ENCODE results near the gene PARN. TPM values are rescaled to one million over a fixed set of nuclear protein-coding genes. Genes with fewer than 3 reads are reported as not detected.
"Not testable (repeated sequence)": the region's sequence is repeated elsewhere in the genome, so short reads cannot be mapped to it uniquely, and the experiment has no call there.

Gene PARN
- total RNA-seq, 6 experiments from 2014 or later = 12.1 to 28.0 (median 15.6) TPM

DNA sequence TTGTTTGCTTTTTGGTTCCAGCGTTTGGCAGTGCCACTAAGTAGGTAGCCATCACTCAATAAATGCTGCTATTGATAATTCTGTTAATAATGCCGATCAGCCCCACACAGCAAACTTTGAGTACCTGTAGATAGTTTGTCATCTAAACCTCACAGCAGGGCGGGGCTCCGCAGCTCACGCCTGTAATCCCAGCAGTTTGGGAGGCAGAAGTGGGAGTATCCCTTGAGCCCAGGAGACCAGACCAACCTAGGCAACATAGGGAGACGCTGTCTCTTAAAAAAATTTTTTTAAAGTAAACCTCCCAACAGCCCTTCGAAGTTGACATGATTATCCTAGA lies 4.3 kb upstream of the PARN start:
- Histone ChIP-seq H3K36me3 (peaks cover 0 to 8% (median 2%) of the 10 kb centered on the region in 4 donors), H3K4me1 (peaks cover 0 to 12% (median 0%) of the 10 kb centered on the region in 4 donors), H3K27ac (peak overlapping the region in 1 of 3 donors; percentile 93), H3K27me3 (no peaks in the 10 kb centered on the region), H3K4me3 (peak overlapping the region in 1 of 3 donors; percentile 96), H3K9me3 (no peaks in the 10 kb centered on the region)
- intact Hi-C loops (cut with DNase I) = no loop called here
- TF ChIP-seq, protein P1, sequence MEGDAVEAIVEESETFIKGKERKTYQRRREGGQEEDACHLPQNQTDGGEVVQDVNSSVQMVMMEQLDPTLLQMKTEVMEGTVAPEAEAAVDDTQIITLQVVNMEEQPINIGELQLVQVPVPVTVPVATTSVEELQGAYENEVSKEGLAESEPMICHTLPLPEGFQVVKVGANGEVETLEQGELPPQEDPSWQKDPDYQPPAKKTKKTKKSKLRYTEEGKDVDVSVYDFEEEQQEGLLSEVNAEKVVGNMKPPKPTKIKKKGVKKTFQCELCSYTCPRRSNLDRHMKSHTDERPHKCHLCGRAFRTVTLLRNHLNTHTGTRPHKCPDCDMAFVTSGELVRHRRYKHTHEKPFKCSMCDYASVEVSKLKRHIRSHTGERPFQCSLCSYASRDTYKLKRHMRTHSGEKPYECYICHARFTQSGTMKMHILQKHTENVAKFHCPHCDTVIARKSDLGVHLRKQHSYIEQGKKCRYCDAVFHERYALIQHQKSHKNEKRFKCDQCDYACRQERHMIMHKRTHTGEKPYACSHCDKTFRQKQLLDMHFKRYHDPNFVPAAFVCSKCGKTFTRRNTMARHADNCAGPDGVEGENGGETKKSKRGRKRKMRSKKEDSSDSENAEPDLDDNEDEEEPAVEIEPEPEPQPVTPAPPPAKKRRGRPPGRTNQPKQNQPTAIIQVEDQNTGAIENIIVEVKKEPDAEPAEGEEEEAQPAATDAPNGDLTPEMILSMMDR (IDR thresholded peaks at IDR 0.05) = no peak
- TF ChIP-seq POLR2A (IDR thresholded peaks at IDR 0.05) = no peak
- DNase-seq (no peak), ATAC-seq (no peak)
- 62% methylated on average over 5 of the region's 7 CpGs for WGBS (ENCODE audit: insufficient coverage, low coverage, low lambda C conversion rate, missing lambda C conversion rate)

DNA sequence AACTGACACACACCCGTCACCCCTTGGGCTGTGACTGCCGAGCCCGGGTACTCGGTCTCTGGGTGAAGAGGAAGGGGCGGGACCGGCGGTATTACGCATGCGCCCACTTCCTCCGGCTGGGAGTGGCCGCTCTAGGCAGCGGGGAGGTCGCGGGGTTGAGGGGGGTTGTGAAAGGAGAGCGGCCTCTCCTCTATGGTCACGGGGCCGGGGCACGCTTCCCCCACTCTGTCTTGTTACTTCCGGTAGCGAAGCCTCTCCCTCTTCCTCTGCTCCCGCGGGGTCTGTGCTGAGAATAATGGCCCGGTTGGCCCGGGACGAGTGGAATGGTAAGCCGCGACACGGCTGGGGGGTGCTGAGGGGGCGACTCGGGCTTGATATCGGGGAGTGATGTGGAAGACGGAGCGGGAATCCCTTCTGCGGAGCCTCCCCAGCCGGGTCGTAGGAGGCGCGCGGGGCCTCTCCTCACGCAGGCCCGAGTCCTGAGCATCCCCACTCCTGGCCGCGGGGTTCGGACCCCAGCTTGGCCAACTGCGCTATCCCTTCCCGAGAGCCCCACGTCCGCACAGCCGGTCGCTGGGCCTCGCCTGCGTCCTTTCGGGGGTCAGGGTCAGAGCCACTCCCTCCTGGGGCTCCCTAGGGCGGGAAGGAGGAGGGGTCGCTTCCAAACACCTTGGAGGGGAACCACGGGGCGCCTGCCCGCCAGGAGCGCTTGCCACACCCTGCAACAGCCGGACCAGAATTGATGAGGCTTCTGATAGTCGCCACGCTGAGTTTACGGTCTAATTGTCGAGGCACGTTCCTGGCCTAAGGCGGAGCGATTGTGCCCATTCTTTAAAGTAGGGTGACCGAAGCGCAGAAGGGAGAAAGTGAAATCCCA lies 2.9 kb upstream of the PARN start, which contains the start of gene BFAR:
Gene BFAR (plus strand): TSS at position 259 of the 877 bp plus-strand sequence. CDS start 11,396 bp downstream, outside the sequence.
- TF ChIP-seq, protein P1 (IDR thresholded peaks at IDR 0.05) = no peak
- peak; percentile 59 for TF ChIP-seq POLR2A (IDR thresholded peaks at IDR 0.05)
- peaks cover 0 to 20% (median 0%) of the 10 kb centered on the region in 4 donors for H3K4me1 ChIP-seq
- H3K36me3 ChIP-seq = peaks cover 0 to 5% (median under 1%) of the 10 kb centered on the region in 4 donors
- no peaks in the 10 kb centered on the region for H3K27me3 ChIP-seq
- H3K9me3 ChIP-seq = no peaks in the 10 kb centered on the region
- under 1% methylated on average over 28 of the region's 69 CpGs for WGBS (ENCODE audit: insufficient coverage, low coverage, low lambda C conversion rate, missing lambda C conversion rate)
- DNase-seq (peak; percentile 99), ATAC-seq (peak; percentile 86 to 92 (median 88))
- H3K27ac ChIP-seq = peak within 1 kb of the TSS; percentile 79 to 93 (median 92)
- peak within 1 kb of the TSS; percentile 86 to 96 (median 95) for H3K4me3 ChIP-seq
- intact Hi-C loops (cut with DNase I) = no loop called here

DNA sequence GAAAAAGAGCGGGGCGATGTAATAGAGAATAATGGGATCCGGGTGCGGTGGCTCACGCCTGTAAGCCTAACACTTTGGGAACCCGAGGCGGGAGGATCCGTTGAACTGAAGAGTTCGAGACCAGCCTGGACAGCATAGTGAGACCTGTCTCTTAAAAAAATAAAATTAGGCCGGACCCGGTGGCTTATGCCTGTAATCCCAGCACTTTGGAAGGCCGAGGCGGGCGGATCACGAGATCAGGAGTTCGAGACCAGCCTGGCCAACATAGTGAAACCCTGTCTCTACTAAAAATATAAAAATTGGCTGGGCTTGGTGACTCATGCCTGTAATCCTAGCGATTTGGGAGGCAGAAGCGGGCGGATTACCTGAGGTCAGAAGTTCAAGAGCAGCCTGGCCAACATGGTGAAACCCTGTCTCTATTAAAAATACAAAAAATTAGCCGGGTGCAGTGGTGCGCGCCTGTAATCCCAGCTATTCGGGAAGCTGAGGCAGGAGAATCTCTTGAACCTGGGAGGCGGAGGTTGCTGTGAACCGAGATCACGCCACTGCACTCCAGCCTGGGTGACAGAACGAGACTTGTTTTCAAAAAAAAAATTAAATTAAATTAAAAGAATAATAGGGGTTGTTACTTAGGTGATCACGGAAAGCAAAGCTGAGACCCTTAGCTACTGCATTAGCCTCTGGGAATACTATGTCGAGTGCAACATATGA lies 715 bp upstream of the PARN start:
- intact Hi-C loops (cut with DNase I); H3K9me3 ChIP-seq; H3K27me3 ChIP-seq; ATAC-seq: not testable (repeated sequence)
- peaks cover 0 to 26% (median 0%) of the 10 kb centered on the region in 4 donors for H3K4me1 ChIP-seq
- peak overlapping the region; percentile 83 to 91 (median 91) for H3K27ac ChIP-seq
- DNase-seq = peak in 1 of 3 donors; percentile 49
- peak overlapping the region in 2 of 3 donors; percentile 96 to 97 for H3K4me3 ChIP-seq
- WGBS (ENCODE audit: insufficient coverage, low coverage, low lambda C conversion rate, missing lambda C conversion rate) = 88% methylated on average over 21 of the region's 29 CpGs
- H3K36me3 ChIP-seq = peaks cover 0 to 23% (median 3%) of the 10 kb centered on the region in 4 donors

DNA sequence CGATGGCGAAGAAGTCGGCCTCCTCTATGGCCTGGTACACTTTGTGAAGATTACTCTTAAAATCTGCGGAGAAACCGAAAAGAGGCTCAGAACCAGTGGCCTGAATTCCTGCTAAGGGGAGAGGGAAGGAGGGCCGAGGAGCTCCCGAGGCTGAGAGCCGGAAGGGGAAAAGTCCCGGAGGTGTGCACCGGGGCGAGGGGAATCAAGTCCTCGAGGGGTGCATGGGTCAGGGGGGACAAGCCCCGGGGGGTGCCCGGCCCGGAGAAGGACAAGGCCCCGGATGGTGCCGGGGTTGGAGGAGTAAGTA lies 495 bp downstream of the PARN start:
- WGBS (ENCODE audit: insufficient coverage, low coverage, low lambda C conversion rate, missing lambda C conversion rate) = 0% methylated on average over 7 of the region's 17 CpGs
- no peak for DNase-seq
- no peak for TF ChIP-seq POLR2A (IDR thresholded peaks at IDR 0.05)
- TF ChIP-seq, protein P1 (IDR thresholded peaks at IDR 0.05) = no peak
- Histone ChIP-seq H3K4me3 (peak overlapping the region; percentile 73 to 97 (median 96)), H3K27ac (peak overlapping the region; percentile 83 to 91 (median 91)), H3K27me3 (no peaks in the 10 kb centered on the region), H3K9me3 (no peaks in the 10 kb centered on the region), H3K4me1 (peaks cover 0 to 23% (median 0%) of the 10 kb centered on the region in 4 donors), H3K36me3 (peaks cover 0 to 33% (median 8%) of the 10 kb centered on the region in 4 donors)
- ATAC-seq = no peak
- intact Hi-C loops (cut with DNase I) = no loop called here

Measured in right lobe of liver (tissue), 6 donors.